PC-3 (cell line): Measurements from ENCODE around the gene UPF1. TPM values are rescaled to one million over a fixed set of nuclear protein-coding genes. Genes with fewer than 3 reads are reported as not detected.

Experiments
- ATAC-seq: fragments of 200-7000 bp; cut with Tn5 transposase; 2 replicates; pipeline ENCODE4 v1.9.1; 2020; ENCODE audit warnings: mild to moderate bottlenecking, moderate library complexity
- BruUV-seq: library from RNA; stranded (reverse); fragments of 400-500 nt; replicated peaks from 2 replicates; lab custom pipeline; 2021; lab: Mats Ljungman, UMichigan
- CTCF ChIA-PET: fragments of 300-600 bp; sonication (Branson Sonifier 250); formaldehyde crosslinking; loops from one replicate; lab custom pipeline; 2022; ENCODE audit warnings: antibody characterized with exemption; lab: Charles Lee
- POLR2A ChIA-PET: fragments of 300-600 bp; sonication (Branson Sonifier 250); formaldehyde crosslinking; loops from one replicate; lab custom pipeline; 2022; ENCODE audit warnings: antibody characterized with exemption; ENCODE audit not compliant: unreplicated experiment; lab: Charles Lee
- DNase-seq: peaks from one replicate; pipeline ENCODE4 v3.0.0-alpha.2; 2015
- H2AFZ ChIP-seq: fragments of 300-600 bp; sonication (generic); 2 replicates; pipeline ENCODE4 v1.6.0; 2016; ENCODE audit warnings: antibody characterized with exemption, low read length
- H3F3A ChIP-seq: fragments of 300-600 bp; sonication (generic); one replicate; pipeline ENCODE4 v1.6.0; 2017; ENCODE audit warnings: antibody characterized with exemption, low read length, control low read depth, mild to moderate bottlenecking; ENCODE audit not compliant: unreplicated experiment
- H3K27ac ChIP-seq: fragments of 300-600 bp; sonication (generic); 2 replicates; pipeline ENCODE4 v1.5.1; 2016; ENCODE audit warnings: mild to moderate bottlenecking, low read length
- H3K27me3 ChIP-seq: fragments of 300-600 bp; sonication (generic); 2 replicates; pipeline ENCODE4 v1.6.1; 2016; ENCODE audit warnings: low read length, mixed read lengths
- H3K36me3 ChIP-seq: fragments of 300-600 bp; sonication (generic); 2 replicates; pipeline ENCODE4 v1.6.1; 2016; ENCODE audit warnings: low read depth, mixed run types, low read length, mixed read lengths
- H3K4me1 ChIP-seq: fragments of 300-600 bp; sonication (generic); 2 replicates; pipeline ENCODE4 v1.5.1; 2016; ENCODE audit warnings: low read length; ENCODE audit not compliant: insufficient read depth
- H3K4me2 ChIP-seq: fragments of 300-600 bp; sonication (generic); 2 replicates; pipeline ENCODE4 v1.6.0; 2016; ENCODE audit warnings: low read length
- H3K4me3 ChIP-seq: fragments of 300-600 bp; sonication (generic); 2 replicates; pipeline ENCODE4 v1.5.1; 2016; ENCODE audit warnings: mild to moderate bottlenecking, low read length, mixed read lengths
- H3K79me2 ChIP-seq: fragments of 300-600 bp; sonication (generic); 2 replicates; pipeline ENCODE4 v1.6.1; 2017; ENCODE audit warnings: low read length, mixed read lengths
- H3K9ac ChIP-seq: fragments of 300-600 bp; sonication (generic); 2 replicates; pipeline ENCODE4 v1.6.0; 2016; ENCODE audit warnings: mild to moderate bottlenecking, low read length
- H3K9me2 ChIP-seq: fragments of 300-600 bp; sonication (generic); replicated peaks from 2 replicates; pipeline ENCODE4 v1.6.1; 2016; ENCODE audit warnings: mixed run types, low read length, mixed read lengths
- H3K9me3 ChIP-seq: fragments of 300-600 bp; sonication (generic); 2 replicates; pipeline ENCODE4 v1.6.1; 2016; ENCODE audit warnings: low read length, mixed read lengths
- H4K20me1 ChIP-seq: fragments of 300-600 bp; sonication (generic); 2 replicates; pipeline ENCODE4 v1.6.1; 2016; ENCODE audit warnings: low read length, mixed read lengths
- CTCF ChIP-seq: fragments of 300-600 bp; sonication (generic); conservative IDR thresholded peaks from 2 replicates; pipeline ENCODE4 v1.5.1; 2017; ENCODE audit warnings: antibody characterized with exemption, low read depth, mild to moderate bottlenecking, low read length
- EZH2 ChIP-seq: fragments of 300-600 bp; sonication (generic); IDR thresholded peaks from one replicate; pipeline ENCODE4 v1.6.1; 2017; ENCODE audit warnings: antibody characterized with exemption, mild to moderate bottlenecking, low read length; ENCODE audit not compliant: unreplicated experiment
- EZH2phosphoT487 ChIP-seq: fragments of 300-600 bp; sonication (generic); IDR thresholded peaks from 2 replicates; pipeline ENCODE4 v1.6.1; 2018; ENCODE audit warnings: mild to moderate bottlenecking, antibody characterized with exemption, low read length, borderline replicate concordance
- intact Hi-C: fragments of 100-400 bp; cut with micrococcal nuclease; formaldehyde crosslinking; loops from 2 replicates; pipeline ENCODE4 v1.9.0; 2023
- total RNA-seq: library from RNA; depleted of rRNA; stranded (reverse); fragments of >200 nt; gene quantifications from 2 replicates; pipeline ENCODE4 v1.2.3, GENCODE V29; 2014

UPF1 gene
- total RNA-seq, 1 experiment from 2014 or later: 97.1 TPM

DNA sequence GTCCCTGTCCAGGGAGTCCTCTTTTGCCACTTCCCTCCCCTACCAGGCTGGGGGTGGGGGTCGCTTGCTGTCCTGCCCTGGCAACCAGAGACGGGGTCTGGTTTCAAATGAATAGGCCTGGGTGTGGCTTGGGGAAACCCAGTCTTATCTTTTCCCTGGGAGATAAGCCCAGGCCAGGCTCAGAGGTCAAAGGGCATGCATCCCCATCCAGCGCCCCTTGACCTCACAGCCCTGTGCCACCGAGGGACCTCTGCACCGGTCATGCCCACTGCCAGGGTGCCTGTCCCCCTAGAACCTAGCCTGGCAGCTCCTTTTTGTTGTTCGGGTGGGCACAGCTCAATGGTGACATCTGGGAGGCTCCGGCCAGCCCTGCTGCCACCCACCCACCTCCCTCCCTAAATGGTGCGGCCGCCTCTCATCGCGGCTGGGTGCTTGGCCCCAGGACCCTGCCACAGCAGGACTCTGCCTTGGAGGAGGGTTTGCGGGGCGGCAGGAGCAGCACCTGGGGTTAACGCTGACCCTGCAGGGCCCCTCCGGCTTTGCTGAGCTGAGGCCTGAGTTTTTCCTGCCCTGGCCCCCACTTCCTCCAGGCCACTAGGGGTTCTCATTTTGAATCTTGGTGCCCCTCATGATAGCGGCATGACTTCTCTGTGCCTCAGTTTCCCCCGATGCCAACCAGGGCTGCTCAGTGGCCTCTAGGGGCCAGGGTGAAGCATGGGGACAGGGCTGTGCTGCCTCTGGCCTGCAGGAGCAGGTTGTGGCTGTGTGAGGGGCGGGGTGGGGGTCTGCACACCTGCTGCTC, 67.0 kb downstream of the UPF1 start:
- Histone ChIP-seq H3K27me3 (peaks cover 14% of the 10 kb centered on the region; the same call in 1 of the 2 replicates), H2AFZ (no peak overlapping the region), H3K79me2 (no peaks in the 10 kb centered on the region), H3K9me3 (no peaks in the 10 kb centered on the region), H4K20me1 (no peaks in the 10 kb centered on the region), H3K27ac (no peak overlapping the region), H3K4me2 (no peak overlapping the region), H3K9me2 (no peaks in the 10 kb centered on the region), H3K9ac (no peak overlapping the region), H3F3A (no peaks in the 10 kb centered on the region), H3K4me1 (no peaks in the 10 kb centered on the region), H3K4me3 (no peak overlapping the region), H3K36me3 (peaks cover 7% of the 10 kb centered on the region; the same call in 1 of the 2 replicates)
- DNase-seq: no peak
- no peak for ATAC-seq
- no TSS peak for BruUV-seq
- intact Hi-C loops: no loop called here
- ChIA-PET POLR2A (no interaction called here), CTCF (no interaction called here)
- TF ChIP-seq EZH2: no peak

DNA sequence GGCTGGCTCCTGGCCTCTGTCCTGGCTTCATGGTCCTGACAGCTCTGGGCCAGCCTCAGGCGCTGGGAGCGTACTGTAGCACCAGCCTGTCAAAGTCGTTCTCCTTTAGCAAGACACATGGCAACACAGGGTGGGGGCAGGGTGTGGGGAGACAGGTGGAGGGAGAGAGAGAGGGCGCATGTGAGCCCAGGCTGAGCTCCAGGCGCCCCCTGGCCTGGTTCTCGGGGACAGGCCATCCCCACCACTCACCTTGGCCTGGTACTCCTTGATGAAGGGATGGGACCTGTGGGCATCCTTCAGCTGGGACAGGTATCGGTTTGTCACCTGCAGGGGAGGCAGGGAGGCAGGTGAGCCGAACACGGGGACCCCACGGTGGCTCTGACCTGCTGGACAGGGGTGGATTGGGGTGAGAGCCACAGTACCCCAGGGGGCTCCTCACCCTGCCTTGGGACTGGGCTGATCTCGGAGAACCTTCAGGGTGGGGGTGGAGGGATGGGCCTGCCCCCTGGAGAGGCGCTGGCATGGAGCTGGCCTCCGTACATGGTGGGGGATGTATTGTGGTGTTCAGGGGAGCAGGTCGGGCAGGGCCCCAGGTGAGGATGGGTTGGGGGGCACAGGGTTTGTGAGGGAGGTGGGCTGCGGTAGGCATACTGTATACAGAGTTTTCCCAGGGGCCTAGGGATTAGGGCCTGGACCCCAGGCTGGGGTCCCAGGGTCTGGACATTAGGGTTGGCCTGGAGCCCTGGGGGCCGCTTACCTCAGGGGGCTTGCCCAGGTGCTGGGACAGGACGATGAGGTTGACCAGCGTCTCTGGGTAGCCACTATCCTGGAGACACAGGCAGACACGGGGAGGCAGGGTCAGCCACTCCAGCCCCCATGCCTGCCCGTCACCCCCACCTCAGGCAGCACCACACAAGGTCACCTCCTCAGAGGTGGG, 68.1 kb downstream of the UPF1 start:
- ChIA-PET CTCF (no interaction called here), POLR2A (no interaction called here)
- Histone ChIP-seq H3K27ac (no peak overlapping the region), H4K20me1 (no peaks in the 10 kb centered on the region), H3K27me3 (peaks cover 7% of the 10 kb centered on the region; the same call in 1 of the 2 replicates), H3K9ac (no peak overlapping the region), H3K36me3 (peaks cover 7% of the 10 kb centered on the region; the same call in 1 of the 2 replicates), H3K4me3 (no peak overlapping the region), H3K9me2 (no peaks in the 10 kb centered on the region), H3K4me1 (no peaks in the 10 kb centered on the region), H3K4me2 (no peak overlapping the region), H3K79me2 (no peaks in the 10 kb centered on the region), H3K9me3 (no peaks in the 10 kb centered on the region), H2AFZ (no peak overlapping the region), H3F3A (no peaks in the 10 kb centered on the region)
- TF ChIP-seq EZH2: no peak
- TF ChIP-seq EZH2phosphoT487: no peak
- TF ChIP-seq CTCF: no peak
- intact Hi-C loops: no loop called here
- no peak for ATAC-seq
- no peak for DNase-seq
- BruUV-seq: no TSS peak

DNA sequence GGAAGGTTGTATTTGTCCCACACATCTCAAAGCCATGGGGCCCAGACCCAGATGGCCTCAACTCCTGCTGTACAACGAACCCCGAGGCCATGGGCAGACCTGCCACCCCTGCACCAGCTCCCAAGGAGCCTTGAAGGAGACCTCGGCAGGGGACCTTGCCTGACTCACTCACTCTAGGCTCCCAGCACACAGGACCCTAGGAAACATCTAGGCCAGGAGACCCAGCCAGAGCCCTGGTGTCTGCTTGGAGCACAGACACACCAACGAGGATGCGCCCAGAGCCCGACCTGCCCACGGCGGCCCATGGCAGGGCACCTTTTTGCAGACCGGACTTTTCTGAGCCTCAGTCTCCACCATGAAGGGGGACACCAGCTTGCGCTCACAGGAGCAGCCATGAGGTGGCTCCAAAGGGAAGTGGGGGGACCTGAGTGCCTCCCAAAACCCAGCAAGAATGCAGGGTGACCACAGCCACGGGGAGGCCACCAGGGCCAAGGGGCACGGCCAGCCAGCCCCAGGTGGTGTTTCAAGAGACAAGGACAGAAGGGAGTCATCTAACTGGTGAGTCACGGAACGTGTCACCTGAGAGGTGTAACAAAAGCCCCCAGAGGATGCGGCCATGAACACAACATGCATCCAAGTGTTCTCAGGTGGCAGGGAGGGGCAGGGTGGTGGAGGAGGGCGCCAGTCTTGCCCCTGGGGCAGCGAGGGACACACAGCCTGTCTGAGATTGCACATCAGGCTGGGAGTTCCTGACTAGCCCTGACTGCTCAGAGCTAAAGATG, 69.1 kb downstream of the UPF1 start:
- Histone ChIP-seq H3K9me2 (no peaks in the 10 kb centered on the region), H3K79me2 (no peaks in the 10 kb centered on the region), H3K27me3 (no peaks in the 10 kb centered on the region), H3K36me3 (peaks cover 7% of the 10 kb centered on the region; the same call in 1 of the 2 replicates), H3K9me3 (no peaks in the 10 kb centered on the region), H3F3A (no peaks in the 10 kb centered on the region), H3K27ac (no peak overlapping the region), H3K9ac (no peak overlapping the region), H3K4me3 (no peak overlapping the region), H3K4me1 (no peaks in the 10 kb centered on the region), H2AFZ (no peak overlapping the region), H4K20me1 (no peaks in the 10 kb centered on the region), H3K4me2 (no peak overlapping the region)
- DNase-seq (peak; percentile 22), ATAC-seq (no peak)
- TF ChIP-seq EZH2phosphoT487 (no peak), EZH2 (no peak), CTCF (no peak)
- ChIA-PET POLR2A (no interaction called here), CTCF (no interaction called here)
- no TSS peak for BruUV-seq
- intact Hi-C loops: no loop called here
